IMR-90 (cell line): ENCODE results near the gene VWA8. TPM values are rescaled to one million over a fixed set of nuclear protein-coding genes. Genes with fewer than 3 reads are reported as not detected.

ENCODE experiments used
- ATAC-seq: fragments of 200-7000 bp; cut with Tn5 transposase; 2 replicates; pipeline ENCODE4 v1.9.1; 2020; ENCODE audit warnings: low read depth, mild to moderate bottlenecking, moderate library complexity
- BruUV-seq: library from RNA; stranded (reverse); fragments of 400-500 nt; replicated peaks from 2 replicates; lab custom pipeline; 2021; lab: Mats Ljungman, UMichigan
- CTCF ChIA-PET: fragments of 300-600 bp; formaldehyde crosslinking; extraction: SDS; loops from one replicate; lab custom pipeline; 2021; ENCODE audit warnings: antibody characterized with exemption; lab: Yijun Ruan, JAX
- POLR2A ChIA-PET: fragments of 300-600 bp; sonication (Branson Sonifier 250); formaldehyde crosslinking; loops from one replicate; lab custom pipeline; 2022; ENCODE audit warnings: antibody characterized with exemption; ENCODE audit not compliant: unreplicated experiment; lab: Charles Lee
- DNase-seq: peaks from one replicate; pipeline ENCODE4 v3.0.0; 2013
- H2AFZ ChIP-seq: replicated peaks from 2 replicates; pipeline ENCODE3; 2013; ENCODE audit warnings: low read length, mild to moderate bottlenecking; ENCODE audit not compliant: poor library complexity
- H2AK5ac ChIP-seq: 2 replicates; pipeline ENCODE4 v1.6.1; 2013; ENCODE audit warnings: low read depth, low read length, inconsistent platforms
- H2AK9ac ChIP-seq: replicated peaks from 2 replicates; pipeline ENCODE3; 2013; ENCODE audit warnings: mild to moderate bottlenecking, low read depth, low read length, moderate library complexity; ENCODE audit not compliant: poor library complexity
- H2BK120ac ChIP-seq: 2 replicates; pipeline ENCODE4 v1.6.1; 2013; ENCODE audit warnings: low read depth, low read length, inconsistent platforms
- H2BK15ac ChIP-seq: 3 replicates; pipeline ENCODE4 v1.6.1; 2013; ENCODE audit warnings: low read depth, low read length, inconsistent platforms
- H2BK20ac ChIP-seq: 2 replicates; pipeline ENCODE4 v1.6.1; 2013; ENCODE audit warnings: low read depth, mild to moderate bottlenecking, inconsistent platforms, low read length, moderate library complexity
- H2BK5ac ChIP-seq: 2 replicates; pipeline ENCODE4 v1.6.1; 2013; ENCODE audit warnings: mild to moderate bottlenecking, low read depth, low read length, inconsistent platforms; ENCODE audit not compliant: poor library complexity, severe bottlenecking
- H3K14ac ChIP-seq: replicated peaks from 2 replicates; pipeline ENCODE4 v1.6.1; 2013; ENCODE audit warnings: low read depth, low read length, inconsistent platforms
- H3K18ac ChIP-seq: 2 replicates; pipeline ENCODE4 v1.6.1; 2013; ENCODE audit warnings: low read depth, low read length, control low read depth
- H3K23ac ChIP-seq: 2 replicates; pipeline ENCODE4 v1.6.1; 2013; ENCODE audit warnings: low read depth, low read length, inconsistent platforms
- H3K27ac ChIP-seq: 2 replicates; pipeline ENCODE4 v1.5.1; 2013; ENCODE audit warnings: mild to moderate bottlenecking, control low read depth, low read length; ENCODE audit not compliant: insufficient read depth
- H3K27me3 ChIP-seq: 2 replicates; pipeline ENCODE4 v1.6.1; 2013; ENCODE audit warnings: low read length; ENCODE audit not compliant: control insufficient read depth, insufficient read depth
- H3K36me3 ChIP-seq: 2 replicates; pipeline ENCODE4 v1.6.1; 2013; ENCODE audit warnings: low read length, mixed read lengths; ENCODE audit not compliant: control insufficient read depth, insufficient read depth
- H3K4ac ChIP-seq: 2 replicates; pipeline ENCODE4 v1.6.1; 2013; ENCODE audit warnings: low read depth, low read length, inconsistent platforms
- H3K4me1 ChIP-seq: 2 replicates; pipeline ENCODE4 v1.6.1; 2013; ENCODE audit warnings: low read length, mixed read lengths; ENCODE audit not compliant: control insufficient read depth, insufficient read depth
- H3K4me2 ChIP-seq: 2 replicates; pipeline ENCODE4 v1.6.1; 2013; ENCODE audit warnings: low read depth, mild to moderate bottlenecking, control low read depth, low read length, moderate library complexity
- H3K4me3 ChIP-seq: 2 replicates; pipeline ENCODE4 v1.5.1; 2013; ENCODE audit warnings: low read depth, mild to moderate bottlenecking, control low read depth, low read length, moderate library complexity; ENCODE audit not compliant: insufficient read depth
- H3K56ac ChIP-seq: 2 replicates; pipeline ENCODE4 v1.6.1; 2013; ENCODE audit warnings: low read length, inconsistent platforms; ENCODE audit not compliant: insufficient read depth; ENCODE audit errors: extremely low read depth
- H3K79me1 ChIP-seq, 2 experiments: 2 replicates each; pipeline ENCODE4 v1.6.1; 2013; ENCODE audit warnings: low read length in 2 of 2, inconsistent platforms in 1 of 2, low read depth in 1 of 2
- H3K9ac ChIP-seq: 2 replicates; pipeline ENCODE4 v1.6.1; 2013; ENCODE audit warnings: low read depth, low read length, control low read depth
- H3K9me1 ChIP-seq: 2 replicates; pipeline ENCODE4 v1.6.1; 2013; ENCODE audit warnings: low read length, inconsistent platforms; ENCODE audit not compliant: insufficient read depth
- H3K9me3 ChIP-seq: 2 replicates; pipeline ENCODE4 v1.6.1; 2013; ENCODE audit warnings: low read length; ENCODE audit not compliant: control insufficient read depth, insufficient read depth
- H4K20me1 ChIP-seq: 2 replicates; pipeline ENCODE4 v1.6.1; 2013; ENCODE audit warnings: low read length, inconsistent platforms; ENCODE audit not compliant: insufficient read depth
- H4K5ac ChIP-seq: 2 replicates; pipeline ENCODE4 v1.6.1; 2013; ENCODE audit warnings: mild to moderate bottlenecking, low read depth, low read length, control low read depth
- H4K8ac ChIP-seq, 2 experiments: 2 replicates each; pipeline ENCODE4 v1.6.1; 2013; ENCODE audit warnings: low read depth in 2 of 2, low read length in 2 of 2, control low read depth in 1 of 2, inconsistent platforms in 1 of 2
- H4K91ac ChIP-seq: 2 replicates; pipeline ENCODE4 v1.6.1; 2013; ENCODE audit warnings: low read depth, low read length, inconsistent platforms; ENCODE audit not compliant: insufficient read depth
- BHLHE40 ChIP-seq: fragments of 150-350 bp; IDR thresholded peaks from 2 replicates; pipeline ENCODE4 v1.6.1; 2016; ENCODE audit warnings: mild to moderate bottlenecking, low read depth, low read length
- CEBPB ChIP-seq: IDR thresholded peaks from 2 replicates; pipeline ENCODE4 v1.6.1; 2012; ENCODE audit warnings: low read depth, low read length, improper control_type of control experiment
- CTCF ChIP-seq: conservative IDR thresholded peaks from 2 replicates; pipeline ENCODE4 v1.5.1; 2012; ENCODE audit warnings: mild to moderate bottlenecking, low read depth, low read length, improper control_type of control experiment
- ELK1 ChIP-seq: fragments of 150-350 bp; IDR thresholded peaks from 2 replicates; pipeline ENCODE4 v1.6.1; 2016; ENCODE audit warnings: low read depth, mild to moderate bottlenecking, low read length, moderate library complexity, borderline replicate concordance
- MAFK ChIP-seq: IDR thresholded peaks from 2 replicates; pipeline ENCODE4 v1.6.1; 2012; ENCODE audit warnings: low read depth, low read length, improper control_type of control experiment
- RCOR1 ChIP-seq: IDR thresholded peaks from 2 replicates; pipeline ENCODE4 v1.6.1; 2012; ENCODE audit warnings: mild to moderate bottlenecking, low read length, improper control_type of control experiment; ENCODE audit not compliant: insufficient replicate concordance
- RFX5 ChIP-seq: IDR thresholded peaks from 2 replicates; pipeline ENCODE4 v1.8.0; 2012; ENCODE audit warnings: low read depth, mild to moderate bottlenecking, low read length, moderate library complexity
- WGBS, 2 experiments: methylation state at CpG; one replicate each; pipeline versions ENCODE4 v1.1.5 to v1.1.7; 2013; ENCODE audit warnings: missing lambda C conversion rate in 2 of 2; ENCODE audit not compliant: insufficient read length in 1 of 2; ENCODE audit errors: extremely low coverage in 2 of 2; 5-methylcytosine and 5-hydroxymethylcytosine counted together
- dilution Hi-C: fragments of 300-500 bp; cut with HindIII; formaldehyde crosslinking; loops from one replicate; pipeline ENCODE4 v1.14.3; 2018; ENCODE audit warnings: low sequenced_read_pairs; ENCODE audit not compliant: unreplicated experiment
- in situ Hi-C: fragments of 300-500 bp; cut with MboI; formaldehyde crosslinking; loops from 3 replicates; pipeline ENCODE4 v1.14.3; 2019; ENCODE audit warnings: low sequenced_read_pairs, inconsistent platforms, mixed read lengths
- intact Hi-C: fragments of 100-400 bp; cut with micrococcal nuclease; formaldehyde crosslinking; loops from 2 replicates; pipeline ENCODE4 v1.10.0; 2022
- polyA plus RNA-seq, 3 experiments: library from polyadenylated mRNA; depleted of rRNA; stranded (reverse); fragments of >200 nt; gene quantifications; 2 replicates each; pipeline ENCODE4 v1.2.3, GENCODE V29; 2012; ENCODE audit warnings: low replicate concordance in 1 of 3
- total RNA-seq: library from RNA; depleted of rRNA; stranded (reverse); fragments of >200 nt; gene quantifications from 2 replicates; pipeline ENCODE4 v1.2.3, GENCODE V29; 2012

VWA8 gene
- total and polyA plus RNA-seq, 2 of the 4 experiments (the other 2 are of a cell fraction), result 5.9 to 18.3 TPM

- no peak overlapping the region for H3K9ac ChIP-seq
- TF ChIP-seq RFX5 (no peak), BHLHE40 (no peak), MAFK (no peak), ELK1 (no peak), CEBPB (no peak), RCOR1 (no peak), CTCF (no peak)
- no peak overlapping the region for H3K4me2 ChIP-seq
- H3K18ac ChIP-seq, result no peak overlapping the region
- H2BK5ac ChIP-seq, result no peak overlapping the region
- POLR2A ChIA-PET, result no interaction called here
- no peak overlapping the region for H3K27ac ChIP-seq
- WGBS, 2 experiments, result no CpG with 5 or more reads among the region's 3 CpGs
- H2BK20ac ChIP-seq, result no peak overlapping the region
- H2BK120ac ChIP-seq, result no peak overlapping the region
- CTCF ChIA-PET, result no interaction called here
- H2AK9ac ChIP-seq, result no peak overlapping the region
- H2AK5ac ChIP-seq, result no peak overlapping the region
- BruUV-seq, result no TSS peak
- H4K20me1 ChIP-seq, result no peaks in the 10 kb centered on the region
- H3K27me3 ChIP-seq, result no peaks in the 10 kb centered on the region
- no peak overlapping the region for H2BK15ac ChIP-seq
- no peak overlapping the region for H3K4me3 ChIP-seq
- H4K8ac ChIP-seq, result no peak overlapping the region
- H3K14ac ChIP-seq, result no peak overlapping the region
- H3K79me1 ChIP-seq, result no peaks in the 10 kb centered on the region; a peak in 1 of 4 replicates
- H3K4me1 ChIP-seq, result peaks cover 2% of the 10 kb centered on the region; the same call in 1 of the 2 replicates
- no peak for ATAC-seq
- no peak overlapping the region for H4K5ac ChIP-seq
- dilution Hi-C loops (no loop called here), in situ Hi-C loops (no loop called here), intact Hi-C loops (no loop called here)
- no peak overlapping the region for H2AFZ ChIP-seq
- DNase-seq, result no peak
- no peak overlapping the region for H3K4ac ChIP-seq
- H3K36me3 ChIP-seq, result 0 out of 2 replicates have a peak, but pooled peaks cover 1% of the 10 kb centered on the region
- no peak overlapping the region for H4K91ac ChIP-seq
- no peak overlapping the region for H3K56ac ChIP-seq
- H3K23ac ChIP-seq, result no peak overlapping the region
- peaks cover 2% of the 10 kb centered on the region; the same call in 1 of the 2 replicates for H3K9me3 ChIP-seq
- H3K9me1 ChIP-seq, result no peaks in the 10 kb centered on the region
Observed at GRCh38 chr13:41816057-41816456, 144.9 kb downstream of the VWA8 start.
